Keratinocyte (primary cell): ENCODE results near the gene ZFYVE21. TPM values are rescaled to one million over a fixed set of nuclear protein-coding genes. Genes with fewer than 3 reads are reported as not detected.
A peak's percentile ranks its signal among the peaks of the same experiment; 100 is the strongest.

Source experiments
- DNase-seq: peaks from one replicate; pipeline ENCODE4 v3.0.0-alpha.2; 2011; ENCODE audit warnings: low read depth, missing footprints, low spot score
- FAIRE-seq: peaks from 2 replicates; lab custom pipeline; 2011; peaks lifted over from hg19 to GRCh38; lab: Jason Lieb, UNC
- H2AFZ ChIP-seq: 2 replicates; pipeline ENCODE4 v1.6.0; 2012; ENCODE audit warnings: low read length, control low read depth, inconsistent platforms; ENCODE audit not compliant: control insufficient read depth
- H3K27ac ChIP-seq: 2 replicates; pipeline ENCODE4 v1.5.1; 2011; ENCODE audit warnings: low read length; ENCODE audit not compliant: control insufficient read depth, insufficient read depth
- H3K27me3 ChIP-seq: 3 replicates; pipeline ENCODE4 v1.6.0; 2011; ENCODE audit warnings: low read length; ENCODE audit not compliant: control insufficient read depth, insufficient read depth; ENCODE audit errors: extremely low read depth
- H3K36me3 ChIP-seq, 2 experiments: 2 replicates in 1 of 2; 3 replicates in 1 of 2; pipeline ENCODE4 v1.5.1; 2011; ENCODE audit warnings: low read length in 2 of 2, mild to moderate bottlenecking in 1 of 2; ENCODE audit not compliant: control insufficient read depth in 2 of 2, insufficient read depth in 2 of 2; ENCODE audit errors: extremely low read depth in 1 of 2
- H3K4me1 ChIP-seq: 3 replicates; pipeline ENCODE4 v1.5.1; 2011; ENCODE audit warnings: low read length; ENCODE audit not compliant: control insufficient read depth, insufficient read depth; ENCODE audit errors: extremely low read depth
- H3K4me2 ChIP-seq: 3 replicates; pipeline ENCODE4 v1.6.0; 2011; ENCODE audit warnings: low read depth, low read length; ENCODE audit not compliant: control insufficient read depth, insufficient read depth; ENCODE audit errors: extremely low read depth
- H3K4me3 ChIP-seq, 3 experiments: fragments of 200-600 bp in 1 of 3; sonication (generic) in 1 of 3; 2 replicates in 2 of 3; 3 replicates in 1 of 3; pipeline ENCODE4 v1.5.1; 2011 to 2016; ENCODE audit warnings: low read length in 3 of 3, mild to moderate bottlenecking in 3 of 3, control low read depth in 2 of 3, inconsistent platforms in 1 of 3, low read depth in 1 of 3, mixed read lengths in 1 of 3, mixed run types in 1 of 3, moderate library complexity in 1 of 3; ENCODE audit not compliant: control insufficient read depth in 2 of 3, insufficient read depth in 2 of 3; ENCODE audit errors: extremely low read depth in 1 of 3
- H3K79me2 ChIP-seq: 2 replicates; pipeline ENCODE4 v1.6.0; 2012; ENCODE audit warnings: low read length; ENCODE audit not compliant: control insufficient read depth, insufficient read depth
- H3K9ac ChIP-seq: 3 replicates; pipeline ENCODE4 v1.6.0; 2011; ENCODE audit warnings: low read length; ENCODE audit not compliant: control insufficient read depth, insufficient read depth; ENCODE audit errors: extremely low read depth
- H3K9me1 ChIP-seq: 3 replicates; pipeline ENCODE4 v1.6.0; 2011; ENCODE audit warnings: low read length; ENCODE audit not compliant: control insufficient read depth, insufficient read depth; ENCODE audit errors: extremely low read depth
- H3K9me3 ChIP-seq: 2 replicates; pipeline ENCODE4 v1.5.1; 2012; ENCODE audit warnings: low read depth, low read length; ENCODE audit not compliant: control insufficient read depth
- H4K20me1 ChIP-seq: 3 replicates; pipeline ENCODE4 v1.6.0; 2011; ENCODE audit warnings: low read length; ENCODE audit not compliant: control insufficient read depth, insufficient read depth; ENCODE audit errors: extremely low read depth
- EZH2 ChIP-seq: IDR thresholded peaks from one replicate; pipeline ENCODE4 v1.6.1; 2012; ENCODE audit warnings: inconsistent platforms, mild to moderate bottlenecking, low read length, moderate library complexity
- dilution Hi-C: fragments of 300-500 bp; cut with MboI; formaldehyde crosslinking; loops from one replicate; pipeline ENCODE4 v1.7.0; 2020; ENCODE audit warnings: low sequenced_read_pairs; ENCODE audit not compliant: extremely low pct_ligation_motif_present
- polyA plus RNA-seq, 5 experiments: library from polyadenylated mRNA; depleted of rRNA in 3 of 5; stranded (reverse) in 3 of 5; stranded (forward) in 1 of 5; unstranded in 1 of 5; fragments of >200 nt; gene quantifications; 1 replicate in 1 of 5; 2 replicates in 3 of 5; 3 replicates in 1 of 5; pipeline versions ENCODE4 v1.2.1 to v1.2.3, GENCODE V29; 2011 to 2012; ENCODE audit warnings: missing spikeins in 2 of 5, low read depth in 1 of 5, low replicate concordance in 1 of 5
- TF ChIP-seq, protein P1 (sequence below), 3 experiments: IDR thresholded peaks in 1 of 3; conservative IDR thresholded peaks in 1 of 3; optimal IDR thresholded peaks in 1 of 3; 2 replicates in 2 of 3; 3 replicates in 1 of 3; pipeline versions ENCODE3 to v1.5.1; 2011; ENCODE audit warnings: low read length in 3 of 3, mild to moderate bottlenecking in 3 of 3, moderate library complexity in 2 of 3, control low read depth in 1 of 3, inconsistent platforms in 1 of 3; ENCODE audit not compliant: insufficient read depth in 2 of 3; ENCODE audit errors: extremely low read depth in 1 of 3

The ZFYVE21 gene
- polyA plus RNA-seq, 1 donor (not counting 4 experiments of a cell fraction or from before 2014, with no cell fraction given) = 116 TPM

DNA sequence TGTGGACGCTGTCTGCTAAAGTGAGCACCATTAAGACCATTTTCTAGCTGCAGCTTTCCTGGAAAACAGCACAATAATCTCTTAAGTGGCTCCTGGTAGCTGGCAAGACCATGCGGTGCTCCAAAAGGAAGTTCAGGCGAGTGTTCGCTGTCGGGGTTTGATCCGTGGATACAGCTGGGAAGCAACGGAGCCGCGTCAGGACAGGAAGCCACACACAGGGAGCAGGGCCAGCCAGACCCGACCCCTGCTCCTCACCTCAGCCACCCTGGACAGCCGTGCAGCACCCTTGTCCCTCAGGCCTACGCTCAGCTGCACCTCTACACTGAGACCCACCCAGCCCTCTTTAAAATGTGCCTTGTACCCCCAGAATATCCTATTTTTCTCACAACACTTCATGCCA, 19.4 kb downstream of the ZFYVE21 start:
- H3K9ac ChIP-seq = no peak overlapping the region
- no peak overlapping the region for H3K4me2 ChIP-seq
- H3K4me1 ChIP-seq = peaks cover 11% of the 10 kb centered on the region
- no peak for FAIRE-seq
- no peaks in the 10 kb centered on the region for H3K79me2 ChIP-seq
- H2AFZ ChIP-seq = no peak overlapping the region
- no peaks in the 10 kb centered on the region for H3K9me1 ChIP-seq
- H4K20me1 ChIP-seq = no peaks in the 10 kb centered on the region
- H3K27me3 ChIP-seq = no peaks in the 10 kb centered on the region
- TF ChIP-seq, protein P1, sequence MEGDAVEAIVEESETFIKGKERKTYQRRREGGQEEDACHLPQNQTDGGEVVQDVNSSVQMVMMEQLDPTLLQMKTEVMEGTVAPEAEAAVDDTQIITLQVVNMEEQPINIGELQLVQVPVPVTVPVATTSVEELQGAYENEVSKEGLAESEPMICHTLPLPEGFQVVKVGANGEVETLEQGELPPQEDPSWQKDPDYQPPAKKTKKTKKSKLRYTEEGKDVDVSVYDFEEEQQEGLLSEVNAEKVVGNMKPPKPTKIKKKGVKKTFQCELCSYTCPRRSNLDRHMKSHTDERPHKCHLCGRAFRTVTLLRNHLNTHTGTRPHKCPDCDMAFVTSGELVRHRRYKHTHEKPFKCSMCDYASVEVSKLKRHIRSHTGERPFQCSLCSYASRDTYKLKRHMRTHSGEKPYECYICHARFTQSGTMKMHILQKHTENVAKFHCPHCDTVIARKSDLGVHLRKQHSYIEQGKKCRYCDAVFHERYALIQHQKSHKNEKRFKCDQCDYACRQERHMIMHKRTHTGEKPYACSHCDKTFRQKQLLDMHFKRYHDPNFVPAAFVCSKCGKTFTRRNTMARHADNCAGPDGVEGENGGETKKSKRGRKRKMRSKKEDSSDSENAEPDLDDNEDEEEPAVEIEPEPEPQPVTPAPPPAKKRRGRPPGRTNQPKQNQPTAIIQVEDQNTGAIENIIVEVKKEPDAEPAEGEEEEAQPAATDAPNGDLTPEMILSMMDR (optimal IDR thresholded peaks at IDR 0.05 in 1 of 3, IDR thresholded peaks at IDR 0.05 in 1 of 3, conservative IDR thresholded peaks at IDR 0.05 in 1 of 3; ENCODE audit: extremely low read depth in 1 of 3, insufficient read depth in 2 of 3, low read length in 3 of 3) = no peak
- no peak for TF ChIP-seq EZH2
- no peak for DNase-seq
- peaks cover 42 to 48% of the 10 kb centered on the region in 2 experiments for H3K36me3 ChIP-seq
- dilution Hi-C loops = no loop called here
- no peaks in the 10 kb centered on the region for H3K9me3 ChIP-seq
- no peak overlapping the region for H3K27ac ChIP-seq
- H3K4me3 ChIP-seq = no peak overlapping the region

DNA sequence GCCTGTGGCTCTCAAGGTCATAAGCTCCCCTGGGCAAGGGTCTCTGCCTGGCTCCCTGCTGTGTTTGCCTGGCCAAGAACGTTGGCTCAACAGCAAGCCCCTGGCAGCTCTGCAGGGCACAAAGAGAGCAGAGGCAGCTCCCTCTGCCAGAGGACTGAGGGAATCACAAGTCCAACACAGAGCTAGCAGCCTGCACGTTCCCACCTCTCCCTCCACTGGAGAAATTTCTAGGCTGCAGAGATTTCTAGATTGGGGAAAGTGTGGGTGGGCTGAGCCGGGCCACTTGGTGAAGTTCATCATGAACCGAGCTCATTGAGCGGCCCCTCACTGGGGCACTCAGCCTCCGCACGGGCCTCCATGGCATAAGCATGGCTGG, 19.8 kb downstream of the ZFYVE21 start:
- dilution Hi-C loops = no loop called here

More for the DNA sequence above, 19.8 kb downstream of the ZFYVE21 start:
- H3K27me3 ChIP-seq = no peaks in the 10 kb centered on the region
- no peak overlapping the region for H3K4me3 ChIP-seq
- TF ChIP-seq, protein P1 (optimal IDR thresholded peaks at IDR 0.05 in 1 of 3, IDR thresholded peaks at IDR 0.05 in 1 of 3, conservative IDR thresholded peaks at IDR 0.05 in 1 of 3; ENCODE audit: extremely low read depth in 1 of 3, insufficient read depth in 2 of 3, low read length in 3 of 3) = peak in 1 of 3 experiments; percentile 24
- TF ChIP-seq EZH2 = no peak
- no peak for FAIRE-seq
- no peak overlapping the region for H2AFZ ChIP-seq
- H4K20me1 ChIP-seq = no peaks in the 10 kb centered on the region
- no peak overlapping the region for H3K27ac ChIP-seq
- no peak for DNase-seq
- H3K9ac ChIP-seq = no peak overlapping the region
- H3K4me2 ChIP-seq = no peak overlapping the region
- no peaks in the 10 kb centered on the region for H3K9me1 ChIP-seq
- no peaks in the 10 kb centered on the region for H3K79me2 ChIP-seq
- peaks cover 40 to 44% of the 10 kb centered on the region in 2 experiments for H3K36me3 ChIP-seq
- no peaks in the 10 kb centered on the region for H3K9me3 ChIP-seq
- peaks cover 11% of the 10 kb centered on the region for H3K4me1 ChIP-seq
